CD4-positive, alpha-beta T cell (primary cell): ENCODE measurements around the gene TIAM1. TPM values are rescaled to one million over a fixed set of nuclear protein-coding genes. Genes with fewer than 3 reads are reported as not detected.

Experiments used
- ATAC-seq: fragments of 200-7000 bp; cut with Tn5 transposase; one replicate; pipeline ENCODE4 v1.10.0; 2022; ENCODE audit warnings: mild to moderate bottlenecking; ENCODE audit not compliant: poor library complexity
- CTCF ChIA-PET: fragments of 350-600 bp; sonication (Branson Sonifier 250); formaldehyde crosslinking; loops from one replicate; lab custom pipeline; 2021; ENCODE audit warnings: antibody characterized with exemption, inconsistent platforms; lab: Charles Lee
- POLR2A ChIA-PET: fragments of 350-600 bp; sonication (Branson Sonifier 250); formaldehyde crosslinking; loops from one replicate; lab custom pipeline; 2021; ENCODE audit warnings: antibody characterized with exemption, inconsistent platforms; lab: Charles Lee
- DNase-seq, 14 experiments: peaks; one replicate each; pipeline ENCODE4 v3.0.0-alpha.2; 2013 to 2020; ENCODE audit warnings: mixed read lengths in 2 of 14
- H3K27ac ChIP-seq, 2 donors: one replicate each; pipeline versions ENCODE4 v1.5.1 to v1.7.0; 2013; ENCODE audit warnings: low read length in 2 of 2, low read depth in 1 of 2, mild to moderate bottlenecking in 1 of 2
- H3K27me3 ChIP-seq, 2 experiments: 1 replicate in 1 of 2; 2 replicates in 1 of 2; pipeline versions ENCODE4 v1.6.1 to v1.7.0; 2013; ENCODE audit warnings: low read length in 2 of 2, control low read depth in 1 of 2, mild to moderate bottlenecking in 1 of 2, moderate library complexity in 1 of 2; ENCODE audit not compliant: insufficient read depth in 2 of 2, control insufficient read depth in 1 of 2
- H3K36me3 ChIP-seq: one replicate; pipeline ENCODE4 v1.6.1; 2013; ENCODE audit warnings: low read length, control low read depth; ENCODE audit not compliant: insufficient read depth
- H3K4me1 ChIP-seq: one replicate; pipeline ENCODE4 v1.6.1; 2013; ENCODE audit warnings: low read length, control low read depth; ENCODE audit not compliant: insufficient read depth
- H3K4me3 ChIP-seq: one replicate; pipeline ENCODE4 v1.5.1; 2013; ENCODE audit warnings: mild to moderate bottlenecking, low read length, moderate library complexity
- H3K9me3 ChIP-seq, 2 experiments: 1 replicate in 1 of 2; 2 replicates in 1 of 2; pipeline versions ENCODE4 v1.6.1 to v1.7.0; 2013; ENCODE audit warnings: low read length in 2 of 2, mild to moderate bottlenecking in 2 of 2, control low read depth in 1 of 2, moderate library complexity in 1 of 2; ENCODE audit not compliant: control insufficient read depth in 1 of 2, insufficient read depth in 1 of 2
- H3K27ac Mint-ChIP-seq: one replicate; pipeline ENCODE4 v1.8.0; 2020; ENCODE audit warnings: mixed read lengths
- H3K27me3 Mint-ChIP-seq: one replicate; pipeline ENCODE4 v1.8.0; 2021; ENCODE audit warnings: mixed read lengths
- H3K36me3 Mint-ChIP-seq: one replicate; pipeline ENCODE4 v1.8.0; 2021; ENCODE audit warnings: low read depth, mixed read lengths
- H3K4me1 Mint-ChIP-seq: one replicate; pipeline ENCODE4 v1.8.0; 2021; ENCODE audit warnings: low read depth, mixed read lengths
- H3K4me3 Mint-ChIP-seq: one replicate; pipeline ENCODE4 v1.8.0; 2020; ENCODE audit warnings: mild to moderate bottlenecking, mixed read lengths
- H3K9me3 Mint-ChIP-seq: one replicate; pipeline ENCODE4 v1.8.0; 2020; ENCODE audit warnings: mixed read lengths
- intact Hi-C, 2 experiments: fragments of 100-400 bp; cut with DNase I in 1 of 2; cut with micrococcal nuclease in 1 of 2; formaldehyde crosslinking; loops; one replicate each; pipeline versions ENCODE4 v1.15.1 to v1.9.0; 2023 to 2025; cut with DNase I, micrococcal nuclease
- total RNA-seq, 174 experiments: library from RNA in 2 of 174; stranded (reverse) in 2 of 174; gene quantifications; one replicate each; pipeline ENCODE4 v1.2.3 and lab custom pipeline; 2021 to 2026
- TF ChIP-seq, protein P1 (sequence below): fragments of 200-600 bp; IDR thresholded peaks from one replicate; pipeline ENCODE4 v1.8.0; 2022; ENCODE audit warnings: antibody characterized with exemption, mild to moderate bottlenecking

TIAM1 gene
- total RNA-seq, 2 experiments from 2014 or later: 39.6 to 39.8 TPM

DNA sequence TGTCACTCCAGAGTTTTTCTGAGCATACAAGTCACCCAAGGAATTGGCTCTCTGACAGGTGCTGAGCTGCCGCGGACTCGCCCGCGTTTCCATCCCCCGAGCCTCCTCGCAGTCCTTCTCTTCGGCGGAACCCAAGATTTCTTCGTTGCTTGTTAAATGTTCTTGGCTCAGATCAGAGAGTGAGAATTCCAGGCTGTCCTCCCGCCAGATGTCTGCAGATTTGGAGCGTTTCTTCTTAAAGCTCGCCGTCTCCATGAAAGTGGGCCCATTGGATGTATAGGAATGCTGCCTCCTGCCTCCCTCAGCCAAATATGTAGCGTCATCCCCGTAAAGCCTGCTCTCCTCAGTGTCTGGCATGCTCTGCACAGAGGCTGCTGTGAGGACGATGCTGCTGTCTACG lies 77.8 kb downstream of the TIAM1 start:
- ChIA-PET POLR2A (no interaction called here), CTCF (no interaction called here)
- no peak overlapping the region for H3K4me3 Mint-ChIP-seq
- TF ChIP-seq, protein P1, sequence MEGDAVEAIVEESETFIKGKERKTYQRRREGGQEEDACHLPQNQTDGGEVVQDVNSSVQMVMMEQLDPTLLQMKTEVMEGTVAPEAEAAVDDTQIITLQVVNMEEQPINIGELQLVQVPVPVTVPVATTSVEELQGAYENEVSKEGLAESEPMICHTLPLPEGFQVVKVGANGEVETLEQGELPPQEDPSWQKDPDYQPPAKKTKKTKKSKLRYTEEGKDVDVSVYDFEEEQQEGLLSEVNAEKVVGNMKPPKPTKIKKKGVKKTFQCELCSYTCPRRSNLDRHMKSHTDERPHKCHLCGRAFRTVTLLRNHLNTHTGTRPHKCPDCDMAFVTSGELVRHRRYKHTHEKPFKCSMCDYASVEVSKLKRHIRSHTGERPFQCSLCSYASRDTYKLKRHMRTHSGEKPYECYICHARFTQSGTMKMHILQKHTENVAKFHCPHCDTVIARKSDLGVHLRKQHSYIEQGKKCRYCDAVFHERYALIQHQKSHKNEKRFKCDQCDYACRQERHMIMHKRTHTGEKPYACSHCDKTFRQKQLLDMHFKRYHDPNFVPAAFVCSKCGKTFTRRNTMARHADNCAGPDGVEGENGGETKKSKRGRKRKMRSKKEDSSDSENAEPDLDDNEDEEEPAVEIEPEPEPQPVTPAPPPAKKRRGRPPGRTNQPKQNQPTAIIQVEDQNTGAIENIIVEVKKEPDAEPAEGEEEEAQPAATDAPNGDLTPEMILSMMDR: no peak
- DNase-seq (no peak), ATAC-seq (no peak)
- Histone ChIP-seq H3K4me1 (peaks cover 7% of the 10 kb centered on the region), H3K9me3 (peaks cover 0 to 11% of the 10 kb centered on the region in 2 experiments), H3K27ac (no peak overlapping the region), H3K27me3 (no peaks in the 10 kb centered on the region), H3K4me3 (no peak overlapping the region), H3K36me3 (no peaks in the 10 kb centered on the region)
- H3K9me3 Mint-ChIP-seq: no peaks in the 10 kb centered on the region
- no peaks in the 10 kb centered on the region for H3K27me3 Mint-ChIP-seq
- no peaks in the 10 kb centered on the region for H3K36me3 Mint-ChIP-seq
- no peak overlapping the region for H3K27ac Mint-ChIP-seq
- intact Hi-C loops: no loop called here
- peaks cover 24% of the 10 kb centered on the region for H3K4me1 Mint-ChIP-seq

DNA sequence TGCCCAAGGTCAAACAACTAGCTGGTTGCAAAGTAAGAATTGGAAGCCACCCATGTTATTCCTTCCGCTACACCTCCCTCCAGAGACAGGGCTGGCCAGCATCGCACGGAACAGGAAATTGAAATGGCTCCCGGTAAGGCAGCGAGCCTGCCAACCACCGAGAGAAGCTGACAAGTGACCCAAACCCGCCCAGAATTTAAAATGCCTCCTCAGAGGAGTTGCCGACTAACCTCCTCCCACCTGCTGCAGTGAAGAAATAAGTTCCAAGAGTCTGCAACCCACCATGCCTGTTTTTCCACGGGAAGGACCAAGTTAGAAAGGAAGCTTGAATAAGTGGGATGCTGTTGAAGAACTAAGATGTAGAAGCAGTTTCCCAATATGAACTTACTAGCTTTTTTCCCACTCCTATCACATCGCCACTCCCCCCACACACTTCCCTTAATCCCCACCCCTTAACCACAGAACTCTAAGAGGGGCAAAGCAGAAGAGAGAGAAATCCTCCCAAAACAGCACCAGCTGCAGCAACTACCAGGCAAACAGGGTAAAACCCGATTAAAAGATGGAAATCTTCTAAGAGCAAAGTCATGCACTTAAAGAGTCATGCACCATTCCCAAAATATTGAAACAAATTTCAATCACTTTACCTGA lies 78.6 kb downstream of the TIAM1 start:
- POLR2A ChIA-PET: interaction anchor here (0.6 to 0.8 kb wide), 2 partner anchors 54 to 322 kb away, joined by 3 to 4 read pairs; no protein-coding TSS in a partner anchor
- H3K27me3 Mint-ChIP-seq: no peaks in the 10 kb centered on the region
- CTCF ChIA-PET: interaction anchor here (0.6 kb wide), 1 partner anchor 1425 kb away, joined by 3 read pairs; no protein-coding TSS in a partner anchor
- H3K36me3 ChIP-seq: no peaks in the 10 kb centered on the region
- intact Hi-C loops: no loop called here
- H3K4me1 Mint-ChIP-seq: peaks cover 24% of the 10 kb centered on the region
- DNase-seq (peak in 1 of 14 experiments; percentile 10), ATAC-seq (no peak)
- H3K4me3 Mint-ChIP-seq: peak overlapping the region; percentile 49
- peaks cover 7% of the 10 kb centered on the region for H3K4me1 ChIP-seq
- no peaks in the 10 kb centered on the region for H3K36me3 Mint-ChIP-seq
- TF ChIP-seq, protein P1: no peak
- no peaks in the 10 kb centered on the region for H3K9me3 Mint-ChIP-seq
- no peak overlapping the region for H3K27ac ChIP-seq
- no peak overlapping the region for H3K27ac Mint-ChIP-seq
- no peaks in the 10 kb centered on the region for H3K27me3 ChIP-seq
- H3K9me3 ChIP-seq: peaks cover 0 to 11% of the 10 kb centered on the region in 2 experiments
- H3K4me3 ChIP-seq: no peak overlapping the region

DNA sequence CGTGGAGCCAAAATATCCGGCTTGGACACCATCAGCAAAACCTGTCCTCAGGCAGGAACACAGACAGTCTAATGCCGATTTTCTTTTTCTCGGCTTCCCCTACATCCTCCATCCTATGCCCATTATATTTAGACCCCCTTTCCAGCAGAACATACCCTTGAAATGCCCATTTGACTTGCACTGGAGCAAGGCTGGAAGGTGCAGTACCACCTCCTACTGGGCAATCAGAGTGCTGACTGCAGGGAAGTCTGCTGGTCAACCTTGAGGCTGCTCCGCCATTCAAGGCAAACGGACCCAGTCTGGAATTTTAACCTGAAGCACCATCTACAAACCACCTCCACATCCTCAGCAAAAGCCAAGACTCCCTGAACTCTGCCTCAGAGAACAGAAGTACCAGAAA lies 79.5 kb downstream of the TIAM1 start:
- peaks cover 0 to 9% of the 10 kb centered on the region in 2 experiments for H3K9me3 ChIP-seq

More for the DNA sequence above, 79.5 kb downstream of the TIAM1 start:
- intact Hi-C loops: no loop called here
- ChIA-PET CTCF (interaction anchor here (0.7 kb wide), 1 partner anchor 141 kb away, joined by 4 read pairs; no protein-coding TSS in a partner anchor), POLR2A (interaction anchor here (0.8 kb wide), 1 partner anchor 53 kb away, joined by 3 read pairs; no protein-coding TSS in a partner anchor)
- ATAC-seq: no peak
- no peaks in the 10 kb centered on the region for H3K36me3 Mint-ChIP-seq
- no peaks in the 10 kb centered on the region for H3K36me3 ChIP-seq
- H3K27ac ChIP-seq: no peak overlapping the region
- peaks cover 7% of the 10 kb centered on the region for H3K4me1 ChIP-seq
- H3K4me1 Mint-ChIP-seq: peaks cover 24% of the 10 kb centered on the region
- TF ChIP-seq, protein P1: no peak
- H3K9me3 Mint-ChIP-seq: no peaks in the 10 kb centered on the region
- no peak for DNase-seq
- H3K4me3 ChIP-seq: no peak overlapping the region
- H3K27me3 ChIP-seq: no peaks in the 10 kb centered on the region
- H3K27ac Mint-ChIP-seq: no peak overlapping the region
- no peak overlapping the region for H3K4me3 Mint-ChIP-seq
- no peaks in the 10 kb centered on the region for H3K27me3 Mint-ChIP-seq
